ENCODE measurements around the gene NCBP2L.
"Not testable (repeated sequence)": the region's sequence is repeated elsewhere in the genome, so short reads cannot be mapped to it uniquely, and the experiment has no call there.

Gene NCBP2L

GRCh38 chrX:107810053-107810452 is 32.5 kb downstream of the NCBP2L start:
- not testable (repeated sequence) for DNase-seq (ENCODE audit: low read depth)

GRCh38 chrX:107818900-107819521 is 41.5 kb downstream of the NCBP2L start:
- DNase-seq (ENCODE audit: low read depth): no peak

GRCh38 chrX:107823042-107823441 is 45.5 kb downstream of the NCBP2L start:
- no peak for DNase-seq (ENCODE audit: low read depth)

GRCh38 chrX:107823456-107823855 is 45.9 kb downstream of the NCBP2L start:
- peak; percentile 32 for DNase-seq (ENCODE audit: low read depth)

- DNase-seq (ENCODE audit: low read depth): no peak
Measured at GRCh38 chrX:107825698-107826237, 48.2 kb downstream of the NCBP2L start, which contains the start of gene MID2. Gene MID2, plus strand, starts transcription at chrX:107825866. Its CDS starts 561 bp downstream, at chrX:107826427.

- DNase-seq (ENCODE audit: low read depth): peak; percentile 19
Measured at GRCh38 chrX:107826238-107827029, 48.9 kb downstream of the NCBP2L start.

- no peak for DNase-seq (ENCODE audit: low read depth)
Measured at GRCh38 chrX:107827030-107827831, 49.7 kb downstream of the NCBP2L start.

- no peak for DNase-seq (ENCODE audit: low read depth)
Measured at GRCh38 chrX:107827852-107828251, 50.3 kb downstream of the NCBP2L start.

GRCh38 chrX:107829878-107830277 is 52.3 kb downstream of the NCBP2L start:
- no peak for DNase-seq (ENCODE audit: low read depth)

- DNase-seq (ENCODE audit: low read depth): no peak
Measured at GRCh38 chrX:107831071-107831730, 53.7 kb downstream of the NCBP2L start.

GRCh38 chrX:107834275-107835201 is 57.0 kb downstream of the NCBP2L start:
- no peak for DNase-seq (ENCODE audit: low read depth)

- DNase-seq (ENCODE audit: low read depth): no peak
Measured at GRCh38 chrX:107836958-107837357, 59.4 kb downstream of the NCBP2L start.

GRCh38 chrX:107840971-107841370 is 63.4 kb downstream of the NCBP2L start:
- DNase-seq (ENCODE audit: low read depth): no peak

- DNase-seq (ENCODE audit: low read depth): no peak
Measured at GRCh38 chrX:107842715-107843400, 65.3 kb downstream of the NCBP2L start.

All from GM04504 (cell line).